Aorta (tissue), 5 donors: ENCODE results near the gene NPFFR1. TPM values are rescaled to one million over a fixed set of nuclear protein-coding genes. Genes with fewer than 3 reads are reported as not detected.

Experiments used
- ATAC-seq: fragments of 200-7000 bp; cut with Tn5 transposase; one replicate; pipeline ENCODE4 v1.9.1; 2022; ENCODE audit warnings: moderate library complexity; ENCODE audit not compliant: low FRiP score
- DNase-seq, 2 donors: peaks; one replicate each; pipeline ENCODE4 v3.0.0-alpha.2; 2020
- H3K27ac ChIP-seq, 2 donors: one replicate each; pipeline ENCODE4 v1.5.1; 2013; ENCODE audit warnings: low read length in 2 of 2, mild to moderate bottlenecking in 2 of 2, moderate library complexity in 2 of 2, control low read depth in 1 of 2, inconsistent platforms in 1 of 2, low read depth in 1 of 2
- H3K27me3 ChIP-seq, 2 donors: one replicate each; pipeline ENCODE4 v1.6.1; 2013; ENCODE audit warnings: control low read depth in 1 of 2, low read length in 1 of 2, mild to moderate bottlenecking in 1 of 2, moderate library complexity in 1 of 2; ENCODE audit not compliant: insufficient read depth in 2 of 2, control insufficient read depth in 1 of 2
- H3K36me3 ChIP-seq, 2 donors: one replicate each; pipeline ENCODE4 v1.6.1; 2013; ENCODE audit warnings: control low read depth in 1 of 2, low read length in 1 of 2, mild to moderate bottlenecking in 1 of 2; ENCODE audit not compliant: insufficient read depth in 2 of 2, control insufficient read depth in 1 of 2
- H3K4me1 ChIP-seq, 2 donors: one replicate each; pipeline ENCODE4 v1.6.1; 2013; ENCODE audit warnings: low read length in 2 of 2, control low read depth in 1 of 2, mild to moderate bottlenecking in 1 of 2, moderate library complexity in 1 of 2; ENCODE audit not compliant: insufficient read depth in 2 of 2, control insufficient read depth in 1 of 2
- H3K4me3 ChIP-seq, 2 donors: one replicate each; pipeline ENCODE4 v1.5.1; 2013; ENCODE audit warnings: low read length in 2 of 2, control low read depth in 1 of 2, mild to moderate bottlenecking in 1 of 2
- H3K9me3 ChIP-seq: one replicate; pipeline ENCODE4 v1.6.1; 2013; ENCODE audit warnings: mild to moderate bottlenecking, low read length; ENCODE audit not compliant: control insufficient read depth
- WGBS, 2 donors: extraction: QIAGEN DNeasy Blood & Tissue Kit; methylation state at CpG; one replicate each; pipeline ENCODE4 v1.1.7; 2013; 5-methylcytosine and 5-hydroxymethylcytosine counted together
- intact Hi-C, 2 donors: fragments of 100-400 bp; cut with DNase I; formaldehyde crosslinking; loops; one replicate each; pipeline versions ENCODE4 v1.14.2 to v1.15.0; 2022
- polyA plus RNA-seq, 2 donors: library from polyadenylated mRNA; stranded (reverse); fragments of 200-250 nt; gene quantifications; one replicate each; pipeline ENCODE4 v1.2.3, GENCODE V29; 2013
- total RNA-seq, 2 donors: library from RNA; stranded (reverse); fragmentation: NEBNext Ultra II Directional; extraction: Animal tissue kit (Norgen Biotek cat#: 25700); gene quantifications; one replicate each; pipeline ENCODE4 v1.2.1, GENCODE V29; 2021
- donor health status: healthy with polysubstance abuse.
- donor health status: Bipolar disorder and iron deficiency.
- donor health status: DM: no; HTN: no; CAD: no.
- donor health status: DM: no; HTN: no; CAD: no.
- donor health status: DM: yes; HTN: yes; CAD: no.

NPFFR1 gene
- total and polyA plus RNA-seq, 4 donors: under 0.01 to 0.06 (median 0.03) TPM; not detected in 1

DNA sequence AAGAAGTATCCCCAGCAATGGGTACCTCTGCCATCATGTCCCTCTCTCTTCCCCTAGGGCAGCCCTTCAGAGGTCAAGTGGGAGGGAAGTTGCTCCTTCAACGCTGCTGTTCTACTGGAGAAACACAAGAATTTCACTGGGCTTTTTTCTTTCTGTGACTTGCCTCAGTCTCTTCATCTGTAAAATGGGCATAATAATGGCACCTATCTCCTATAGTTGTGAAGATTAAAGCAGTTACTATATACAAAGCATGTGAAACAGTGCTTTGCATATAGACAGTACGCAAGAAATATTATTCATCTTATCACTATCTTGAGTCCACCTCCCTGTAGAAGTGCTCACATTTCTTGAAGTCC, 1.6 kb upstream of the NPFFR1 start:
- H3K9me3 ChIP-seq: no peaks in the 10 kb centered on the region
- H3K4me3 ChIP-seq: no peak overlapping the region
- intact Hi-C loops: no loop called here
- H3K27me3 ChIP-seq: no peaks in the 10 kb centered on the region
- no peaks in the 10 kb centered on the region for H3K36me3 ChIP-seq
- H3K27ac ChIP-seq: no peak overlapping the region
- ATAC-seq: no peak
- no peaks in the 10 kb centered on the region for H3K4me1 ChIP-seq
- whole genome bisulfite sequencing, 2 donors: 95 to 96% methylated on average over 2 of the region's 2 CpGs
- DNase-seq: no peak

DNA sequence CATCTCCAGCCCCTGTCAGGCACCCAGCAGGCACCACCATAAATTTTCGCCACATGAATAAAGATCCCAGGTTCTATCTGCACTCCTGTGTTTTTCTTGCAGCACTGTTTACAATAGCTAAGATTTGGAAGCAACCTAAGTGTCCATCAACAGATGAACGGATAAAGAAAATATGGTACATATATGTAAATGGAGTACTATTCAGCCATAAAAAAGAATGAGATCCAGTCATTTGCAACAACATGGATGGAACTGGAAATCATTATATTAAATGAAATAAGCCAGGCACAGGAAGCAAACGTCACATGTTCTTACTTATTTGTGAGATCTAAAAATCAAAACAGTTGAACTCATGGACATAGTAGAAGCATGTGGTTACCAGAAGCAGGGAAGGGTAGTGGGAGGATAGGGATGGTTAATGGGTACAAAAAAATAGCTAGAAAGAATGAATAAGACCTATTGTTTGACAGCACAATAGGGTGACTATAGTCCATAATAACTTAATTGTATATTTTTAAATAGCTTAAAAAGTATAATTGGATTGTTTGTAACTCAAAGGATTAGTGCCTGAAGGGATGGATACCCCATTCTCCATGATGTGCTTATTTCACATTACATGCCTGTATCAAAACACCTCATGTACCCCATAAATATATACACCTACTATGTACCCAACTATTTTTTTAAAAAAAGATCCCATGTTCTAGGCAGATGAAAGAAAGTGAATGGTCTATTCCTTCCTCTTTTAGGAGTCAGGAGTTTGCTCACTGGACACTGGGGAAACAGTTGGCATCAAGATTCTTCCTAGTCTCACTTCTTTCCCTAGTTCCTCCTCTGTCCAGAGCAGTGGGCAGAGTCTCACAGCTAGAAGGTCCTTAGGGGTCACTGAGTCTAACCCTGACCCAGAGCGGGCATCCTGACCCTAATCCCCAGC, 1.0 kb upstream of the NPFFR1 start:
- intact Hi-C loops: no loop called here

DNA sequence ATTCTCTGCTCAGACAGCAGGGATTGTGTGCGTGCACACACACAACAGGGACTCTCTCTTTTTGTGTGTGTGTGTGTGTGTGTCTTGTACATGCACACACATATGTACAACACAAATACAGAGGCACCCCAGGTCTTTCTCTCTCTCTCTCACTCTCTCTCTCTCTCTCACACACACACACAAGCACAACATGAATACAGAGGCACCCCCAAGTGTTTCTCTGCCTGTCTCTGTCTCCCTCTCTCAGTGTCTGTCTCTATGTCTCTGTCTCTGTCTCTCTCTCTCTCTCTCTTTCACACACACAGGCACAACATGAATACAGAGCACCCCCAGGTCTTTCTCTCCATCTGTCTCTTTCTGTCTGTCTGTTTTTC, 746 bp downstream of the NPFFR1 start:
- Histone ChIP-seq H3K36me3 (no peaks in the 10 kb centered on the region), H3K9me3 (no peaks in the 10 kb centered on the region), H3K27ac (no peak overlapping the region), H3K4me3 (no peak overlapping the region), H3K4me1 (no peaks in the 10 kb centered on the region), H3K27me3 (no peaks in the 10 kb centered on the region)
- 75 to 80% methylated on average over 1 of the region's 1 CpG for WGBS, 2 donors
- ATAC-seq: no peak
- DNase-seq: no peak
- intact Hi-C loops: no loop called here

More for the DNA sequence above, 1.0 kb upstream of the NPFFR1 start:
- Histone ChIP-seq H3K27ac (no peak overlapping the region), H3K9me3 (no peaks in the 10 kb centered on the region), H3K4me1 (no peaks in the 10 kb centered on the region), H3K36me3 (no peaks in the 10 kb centered on the region), H3K27me3 (no peaks in the 10 kb centered on the region), H3K4me3 (no peak overlapping the region)
- DNase-seq: no peak
- no peak for ATAC-seq
- WGBS, 2 donors: 61% methylated on average over 4 of the region's 4 CpGs

DNA sequence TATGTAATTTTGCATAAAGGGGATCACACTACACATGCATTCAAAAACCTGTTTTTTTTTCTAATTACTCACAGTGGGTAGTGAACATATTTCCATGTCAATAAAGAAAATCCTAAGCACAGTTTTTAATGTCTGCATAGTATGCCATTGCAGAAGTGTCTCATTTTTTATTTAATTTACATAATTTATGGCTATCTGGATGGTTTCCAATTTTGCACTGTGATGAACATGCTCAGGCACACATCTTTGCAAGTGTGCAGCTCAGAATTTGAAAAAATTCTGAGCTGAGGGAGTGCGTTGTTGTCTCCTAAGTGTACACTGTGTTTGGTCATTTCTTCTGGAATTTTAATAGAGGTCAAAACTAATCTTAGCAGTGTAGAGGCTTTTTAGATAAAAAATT, 2.2 kb downstream of the NPFFR1 start:
- no peaks in the 10 kb centered on the region for H3K9me3 ChIP-seq
- no peaks in the 10 kb centered on the region for H3K27me3 ChIP-seq
- 92 to 97% methylated on average over 1 of the region's 1 CpG for WGBS, 2 donors
- intact Hi-C loops: no loop called here
- ATAC-seq (no peak), DNase-seq (no peak)
- H3K4me3 ChIP-seq: no peak overlapping the region
- H3K4me1 ChIP-seq: no peaks in the 10 kb centered on the region
- no peak overlapping the region for H3K27ac ChIP-seq
- H3K36me3 ChIP-seq: no peaks in the 10 kb centered on the region

DNA sequence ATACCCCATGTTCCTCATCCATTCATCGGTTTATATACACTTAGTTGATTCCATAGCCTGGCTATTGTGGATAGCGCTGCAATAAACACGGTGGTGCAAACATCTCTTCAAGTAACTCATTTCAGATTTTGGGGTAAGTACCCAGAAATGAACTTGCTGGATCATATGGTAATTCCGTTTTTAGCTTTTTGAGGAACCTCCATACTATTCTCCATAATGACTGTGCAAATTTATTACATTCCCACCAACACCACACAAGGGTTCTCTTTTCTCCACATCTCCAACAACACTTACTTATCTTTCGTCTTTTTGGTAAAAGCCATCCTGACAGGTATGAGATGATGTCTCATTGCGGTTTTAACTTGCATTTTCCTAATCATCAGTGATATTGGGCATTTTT, 3.7 kb downstream of the NPFFR1 start:
- 80 to 82% methylated on average over 6 of the region's 6 CpGs for WGBS, 2 donors
- Histone ChIP-seq H3K27ac (no peak overlapping the region), H3K4me1 (no peaks in the 10 kb centered on the region), H3K36me3 (no peaks in the 10 kb centered on the region), H3K9me3 (no peaks in the 10 kb centered on the region), H3K27me3 (no peaks in the 10 kb centered on the region), H3K4me3 (no peak overlapping the region)
- DNase-seq: no peak
- intact Hi-C loops: no loop called here
- no peak for ATAC-seq

DNA sequence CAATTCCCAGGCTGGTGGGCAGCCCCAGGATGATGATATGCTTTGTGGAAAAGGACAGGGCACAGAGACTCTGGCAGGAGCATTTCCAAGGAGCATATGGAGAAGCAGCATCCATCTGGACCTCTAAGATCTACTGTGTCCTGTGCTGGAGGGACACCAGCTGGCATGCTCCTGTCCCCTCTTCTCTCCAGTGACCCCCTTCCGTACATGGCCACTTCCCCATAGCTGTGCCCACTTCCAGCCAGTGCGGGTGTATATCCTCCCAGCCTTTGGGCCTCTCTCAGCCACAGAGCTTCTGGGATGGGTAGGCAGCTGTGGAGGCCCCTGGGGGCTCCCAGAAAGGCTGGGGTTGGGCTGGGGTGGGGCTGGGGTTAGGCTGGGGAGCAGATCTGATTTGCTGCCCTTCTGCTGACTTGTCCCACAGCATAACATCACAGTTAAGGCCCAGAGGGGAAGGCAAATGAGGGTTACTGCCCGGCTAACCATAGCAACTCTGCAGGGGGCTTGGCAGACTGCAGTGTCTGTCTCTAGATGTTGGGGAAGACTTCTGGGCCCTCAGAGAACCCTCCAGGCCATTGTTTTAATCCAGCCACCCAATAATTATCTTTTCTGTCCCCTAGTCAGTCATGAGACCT, 6.3 kb downstream of the NPFFR1 start:
- DNase-seq: no peak
- no peak for ATAC-seq
- no peak overlapping the region for H3K4me3 ChIP-seq
- WGBS, 2 donors: 92 to 93% methylated on average over 3 of the region's 3 CpGs
- no peaks in the 10 kb centered on the region for H3K9me3 ChIP-seq
- no peaks in the 10 kb centered on the region for H3K27me3 ChIP-seq
- intact Hi-C loops: no loop called here
- no peaks in the 10 kb centered on the region for H3K36me3 ChIP-seq
- no peak overlapping the region for H3K27ac ChIP-seq
- H3K4me1 ChIP-seq: no peaks in the 10 kb centered on the region

DNA sequence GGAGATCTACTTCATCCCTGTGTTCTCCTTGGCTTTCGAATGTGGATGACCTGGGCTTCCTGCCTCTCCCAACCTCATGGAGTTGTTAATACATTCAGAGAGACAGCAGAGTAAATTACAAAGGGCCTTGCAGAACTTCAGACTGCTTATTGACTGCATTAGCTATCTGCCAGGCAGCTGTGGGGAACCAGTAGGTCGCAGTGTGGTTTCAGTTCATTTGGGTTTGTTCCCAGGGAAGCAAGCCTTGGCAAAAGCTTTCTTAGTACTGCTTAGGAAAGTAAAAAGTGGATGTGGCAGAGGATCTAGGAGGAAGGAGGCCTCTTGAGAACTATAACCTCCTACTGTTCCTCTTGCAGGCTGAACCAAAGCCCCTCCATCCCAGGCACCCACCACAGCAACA, 9.2 kb downstream of the NPFFR1 start:
- no peak overlapping the region for H3K4me3 ChIP-seq
- intact Hi-C loops: no loop called here
- DNase-seq (no peak), ATAC-seq (no peak)
- H3K27me3 ChIP-seq: no peaks in the 10 kb centered on the region
- no peak overlapping the region for H3K27ac ChIP-seq
- 39 to 58% methylated on average over 2 of the region's 2 CpGs for WGBS, 2 donors
- no peaks in the 10 kb centered on the region for H3K36me3 ChIP-seq
- no peaks in the 10 kb centered on the region for H3K9me3 ChIP-seq
- no peaks in the 10 kb centered on the region for H3K4me1 ChIP-seq

DNA sequence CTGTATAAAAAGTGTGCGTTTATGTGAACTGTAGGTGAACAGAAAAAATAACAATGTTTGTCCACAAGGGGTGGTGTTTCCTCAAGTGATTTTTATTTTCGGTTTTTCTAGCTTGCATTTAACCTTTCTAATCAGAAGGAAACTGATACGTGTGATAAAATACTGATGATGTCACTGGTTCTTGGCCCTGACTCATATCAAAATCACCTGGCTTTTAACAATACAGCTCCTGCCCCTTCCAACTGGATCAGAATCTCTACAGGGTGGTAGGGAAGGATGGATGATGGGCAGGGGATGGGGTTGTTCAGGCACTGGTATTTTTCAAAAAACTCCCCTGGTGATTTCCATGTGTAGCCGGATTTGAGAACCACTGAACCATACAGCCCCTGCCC, 10.9 kb downstream of the NPFFR1 start:
- Histone ChIP-seq H3K4me3 (no peak overlapping the region), H3K27me3 (no peaks in the 10 kb centered on the region), H3K4me1 (no peaks in the 10 kb centered on the region), H3K9me3 (no peaks in the 10 kb centered on the region), H3K27ac (no peak overlapping the region), H3K36me3 (no peaks in the 10 kb centered on the region)
- ATAC-seq: no peak
- WGBS, 2 donors: 22 to 26% methylated on average over 4 of the region's 4 CpGs
- intact Hi-C loops: no loop called here
- DNase-seq: no peak
